Natural killer cell (primary cell): ENCODE results near the gene POLG. TPM values are rescaled to one million over a fixed set of nuclear protein-coding genes. Genes with fewer than 3 reads are reported as not detected.

Experiments
- ATAC-seq, 3 donors: fragments of 150-1000 bp in 2 of 3; fragments of 200-7000 bp in 1 of 3; cut with Tn5 transposase; 1 replicate in 1 of 3; 2 replicates in 2 of 3; pipeline ENCODE4 v1.10.0; 2021; ENCODE audit warnings: mild to moderate bottlenecking in 2 of 3, moderate library complexity in 2 of 3
- DNase-seq, 2 donors: peaks; one replicate each; pipeline versions ENCODE4 v3.0.0 to v3.0.0-alpha.2; 2013 to 2021; ENCODE audit warnings: mixed read lengths in 1 of 2
- H3K27ac ChIP-seq: one replicate; pipeline ENCODE4 v1.5.1; 2013; ENCODE audit warnings: mild to moderate bottlenecking, low read length
- H3K27me3 ChIP-seq: one replicate; pipeline ENCODE4 v1.6.1; 2013; ENCODE audit warnings: low read length; ENCODE audit not compliant: control insufficient read depth, insufficient read depth
- H3K36me3 ChIP-seq: one replicate; pipeline ENCODE4 v1.6.1; 2013; ENCODE audit warnings: low read length; ENCODE audit not compliant: control insufficient read depth, insufficient read depth
- H3K4me1 ChIP-seq: one replicate; pipeline ENCODE4 v1.6.1; 2013; ENCODE audit warnings: low read length; ENCODE audit not compliant: control insufficient read depth, insufficient read depth
- H3K4me3 ChIP-seq: one replicate; pipeline ENCODE4 v1.5.1; 2013; ENCODE audit warnings: low read length
- H3K9me3 ChIP-seq: one replicate; pipeline ENCODE4 v1.6.1; 2013; ENCODE audit warnings: low read length; ENCODE audit not compliant: control insufficient read depth, insufficient read depth
- H3K27ac Mint-ChIP-seq, 2 donors: one replicate each; pipeline ENCODE4 v1.8.0; 2022; ENCODE audit warnings: mild to moderate bottlenecking in 2 of 2, mixed read lengths in 2 of 2, moderate library complexity in 1 of 2
- H3K27me3 Mint-ChIP-seq, 2 donors: one replicate each; pipeline ENCODE4 v1.8.0; 2022; ENCODE audit warnings: low read depth in 2 of 2, mixed read lengths in 2 of 2
- H3K36me3 Mint-ChIP-seq: one replicate; pipeline ENCODE4 v1.8.0; 2022; ENCODE audit warnings: mixed read lengths
- H3K4me1 Mint-ChIP-seq, 2 donors: one replicate each; pipeline ENCODE4 v1.8.0; 2022; ENCODE audit warnings: mixed read lengths in 2 of 2
- H3K4me3 Mint-ChIP-seq: one replicate; pipeline ENCODE4 v1.8.0; 2022; ENCODE audit warnings: mild to moderate bottlenecking, moderate library complexity, mixed read lengths
- H3K9me3 Mint-ChIP-seq, 2 donors: one replicate each; pipeline ENCODE4 v1.8.0; 2022; ENCODE audit warnings: mixed read lengths in 2 of 2
- WGBS: methylation state at CpG from one replicate; pipeline ENCODE4 v1.1.7; 2013; ENCODE audit warnings: missing lambda C conversion rate; ENCODE audit not compliant: insufficient coverage; 5-methylcytosine and 5-hydroxymethylcytosine counted together
- intact Hi-C: fragments of 100-400 bp; cut with micrococcal nuclease; formaldehyde crosslinking; loops from one replicate; pipeline ENCODE4 v1.14.2; 2022
- total RNA-seq, 4 donors: library from RNA; stranded (reverse); fragments of 120-200 nt in 1 of 4; gene quantifications; one replicate each; pipeline versions ENCODE4 v1.2.3 to v1.2.4, GENCODE V29; 2013 to 2022
- TF ChIP-seq, protein P1 (sequence below): fragments of 200-600 bp; IDR thresholded peaks from one replicate; pipeline ENCODE4 v1.8.0; 2022; ENCODE audit warnings: antibody characterized with exemption

The POLG gene
- total RNA-seq, 3 donors from 2014 or later (not counting 1 experiment from before 2014, with no cell fraction given): 205 to 253 (median 238) TPM

DNA sequence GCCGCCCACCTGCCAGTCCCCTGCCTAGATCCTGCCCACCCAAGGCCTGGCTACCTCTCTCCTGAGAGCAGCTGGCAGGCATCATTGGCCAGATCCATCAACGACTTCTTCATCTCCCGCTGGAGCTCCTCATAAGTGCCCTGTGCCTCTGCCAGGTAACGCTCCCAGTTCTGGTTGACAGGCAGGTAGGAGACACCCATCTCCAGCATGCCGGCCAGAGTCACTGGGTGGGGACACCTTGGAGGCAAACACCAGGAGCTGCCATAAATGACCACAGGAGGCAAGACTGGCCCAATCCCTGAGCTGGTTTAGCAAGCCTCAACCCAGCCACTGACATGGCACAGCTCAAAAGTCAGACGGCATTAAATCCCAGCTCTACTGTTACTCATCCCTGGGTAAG, 7.5 kb downstream of the POLG start:
- ATAC-seq (no peak), DNase-seq (no peak)
- H3K4me1 Mint-ChIP-seq: peaks cover 49 to 75% of the 10 kb centered on the region in 2 donors
- peaks cover 100% of the 10 kb centered on the region for H3K36me3 ChIP-seq
- intact Hi-C loops: no loop called here
- no peak overlapping the region for H3K4me3 ChIP-seq
- H3K36me3 Mint-ChIP-seq: peaks cover 8% of the 10 kb centered on the region
- no peaks in the 10 kb centered on the region for H3K27me3 ChIP-seq
- TF ChIP-seq, protein P1, sequence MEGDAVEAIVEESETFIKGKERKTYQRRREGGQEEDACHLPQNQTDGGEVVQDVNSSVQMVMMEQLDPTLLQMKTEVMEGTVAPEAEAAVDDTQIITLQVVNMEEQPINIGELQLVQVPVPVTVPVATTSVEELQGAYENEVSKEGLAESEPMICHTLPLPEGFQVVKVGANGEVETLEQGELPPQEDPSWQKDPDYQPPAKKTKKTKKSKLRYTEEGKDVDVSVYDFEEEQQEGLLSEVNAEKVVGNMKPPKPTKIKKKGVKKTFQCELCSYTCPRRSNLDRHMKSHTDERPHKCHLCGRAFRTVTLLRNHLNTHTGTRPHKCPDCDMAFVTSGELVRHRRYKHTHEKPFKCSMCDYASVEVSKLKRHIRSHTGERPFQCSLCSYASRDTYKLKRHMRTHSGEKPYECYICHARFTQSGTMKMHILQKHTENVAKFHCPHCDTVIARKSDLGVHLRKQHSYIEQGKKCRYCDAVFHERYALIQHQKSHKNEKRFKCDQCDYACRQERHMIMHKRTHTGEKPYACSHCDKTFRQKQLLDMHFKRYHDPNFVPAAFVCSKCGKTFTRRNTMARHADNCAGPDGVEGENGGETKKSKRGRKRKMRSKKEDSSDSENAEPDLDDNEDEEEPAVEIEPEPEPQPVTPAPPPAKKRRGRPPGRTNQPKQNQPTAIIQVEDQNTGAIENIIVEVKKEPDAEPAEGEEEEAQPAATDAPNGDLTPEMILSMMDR: no peak
- H3K4me1 ChIP-seq: peaks cover 43% of the 10 kb centered on the region
- WGBS: 98% methylated on average over 6 of the region's 6 CpGs
- H3K27me3 Mint-ChIP-seq: no peaks in the 10 kb centered on the region
- no peak overlapping the region for H3K27ac ChIP-seq
- peaks cover 0 to 3% of the 10 kb centered on the region in 2 donors for H3K9me3 Mint-ChIP-seq
- H3K27ac Mint-ChIP-seq: peak overlapping the region; percentile 36 to 64
- H3K9me3 ChIP-seq: no peaks in the 10 kb centered on the region
- H3K4me3 Mint-ChIP-seq: no peak overlapping the region

DNA sequence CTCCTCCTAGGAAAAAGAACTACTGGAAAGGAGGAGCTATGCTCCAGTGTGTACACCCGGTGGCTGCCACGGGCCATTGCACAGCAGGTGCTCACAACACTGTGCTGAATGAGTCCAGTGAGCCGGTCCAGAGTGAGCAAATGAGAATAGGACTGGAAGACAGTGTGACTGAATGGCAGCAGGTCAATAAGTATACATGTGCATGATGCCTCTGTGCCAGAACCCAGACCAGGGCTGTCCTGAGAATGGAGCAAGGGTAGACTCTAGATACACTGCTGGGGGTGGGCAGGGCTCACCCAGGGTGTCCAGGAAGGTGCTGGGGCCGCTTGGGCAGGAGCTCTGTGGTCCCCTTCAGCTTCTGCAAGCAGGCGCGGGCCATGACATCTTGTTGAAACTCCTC, 8.3 kb downstream of the POLG start:
- Mint-ChIP-seq H3K4me3 (no peak overlapping the region), H3K27ac (peak overlapping the region; percentile 23 to 64), H3K27me3 (no peaks in the 10 kb centered on the region), H3K9me3 (peaks cover 0 to 3% of the 10 kb centered on the region in 2 donors), H3K36me3 (peaks cover under 1% of the 10 kb centered on the region), H3K4me1 (peaks cover 41 to 67% of the 10 kb centered on the region in 2 donors)
- Histone ChIP-seq H3K36me3 (peaks cover 100% of the 10 kb centered on the region), H3K4me1 (peaks cover 38% of the 10 kb centered on the region), H3K9me3 (no peaks in the 10 kb centered on the region), H3K4me3 (no peak overlapping the region), H3K27me3 (no peaks in the 10 kb centered on the region), H3K27ac (no peak overlapping the region)
- 95% methylated on average over 6 of the region's 6 CpGs for WGBS
- ATAC-seq (no peak), DNase-seq (no peak)
- TF ChIP-seq, protein P1: no peak
- intact Hi-C loops: no loop called here

DNA sequence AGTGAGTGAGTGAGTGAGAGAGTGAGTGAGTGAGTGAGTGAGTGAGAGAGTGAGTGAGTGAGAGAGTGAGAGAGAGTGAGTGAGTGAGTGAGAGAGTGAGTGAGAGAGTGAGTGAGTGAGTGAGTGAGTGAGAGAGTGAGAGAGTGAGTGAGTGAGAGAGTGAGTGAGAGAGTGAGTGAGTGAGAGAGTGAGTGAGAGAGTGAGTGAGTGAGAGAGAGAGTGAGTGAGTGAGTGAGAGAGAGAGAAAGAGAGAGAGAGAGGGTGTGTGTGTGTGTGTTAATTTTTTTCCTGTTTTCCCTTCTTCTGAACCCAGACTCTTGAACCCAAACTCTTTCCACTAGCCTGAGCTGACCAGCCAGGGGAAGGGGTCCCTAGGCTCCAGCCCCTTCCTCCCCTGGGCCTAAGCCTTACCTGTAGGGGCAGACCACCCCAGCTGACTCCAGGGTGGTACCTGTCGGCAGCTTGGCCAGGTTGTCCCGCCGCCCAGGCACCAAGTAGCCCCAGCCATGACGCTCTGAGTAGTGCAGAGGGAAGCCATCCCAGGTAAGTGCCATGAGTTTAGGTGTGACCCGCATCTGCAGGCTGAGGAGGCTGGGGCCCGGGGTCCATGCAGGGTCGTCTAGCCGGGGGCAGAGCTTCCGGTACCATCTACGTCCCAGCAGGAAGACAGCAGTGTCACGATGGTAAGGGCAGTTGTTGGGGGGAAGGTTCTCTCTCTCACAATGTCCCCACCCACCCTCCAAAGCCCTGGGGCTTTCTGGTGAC, 9.4 kb downstream of the POLG start:
- ATAC-seq (no peak), DNase-seq (no peak)
- no peaks in the 10 kb centered on the region for H3K27me3 ChIP-seq
- TF ChIP-seq, protein P1: no peak
- peaks cover 0 to 3% of the 10 kb centered on the region in 2 donors for H3K9me3 Mint-ChIP-seq
- peaks cover 34 to 60% of the 10 kb centered on the region in 2 donors for H3K4me1 Mint-ChIP-seq
- peaks cover 100% of the 10 kb centered on the region for H3K36me3 ChIP-seq
- no peaks in the 10 kb centered on the region for H3K9me3 ChIP-seq
- H3K4me1 ChIP-seq: peaks cover 27% of the 10 kb centered on the region
- no peak overlapping the region for H3K27ac ChIP-seq
- no peak overlapping the region for H3K4me3 ChIP-seq
- peaks cover 5% of the 10 kb centered on the region for H3K36me3 Mint-ChIP-seq
- 98% methylated on average over 8 of the region's 11 CpGs for WGBS
- intact Hi-C loops: no loop called here
- H3K27me3 Mint-ChIP-seq: no peaks in the 10 kb centered on the region
- no peak overlapping the region for H3K4me3 Mint-ChIP-seq
- peak overlapping the region; percentile 60 to 66 for H3K27ac Mint-ChIP-seq
